GM18517 (cell line): ENCODE measurements around the gene LMAN1.

ENCODE experiments used
- ATAC-seq: cut with Tn5 transposase; IDR thresholded peaks from one replicate; pipeline ENCODE4 v1.9.1; 2021; ENCODE audit warnings: mild to moderate bottlenecking, moderate library complexity; ENCODE audit not compliant: unreplicated experiment

Gene LMAN1

GRCh38 chr18:59305295-59305694 is 53.8 kb downstream of the LMAN1 start:
- no peak for ATAC-seq

GRCh38 chr18:59303656-59304195 is 55.3 kb downstream of the LMAN1 start:
- ATAC-seq, result no peak

GRCh38 chr18:59303006-59303405 is 56.1 kb downstream of the LMAN1 start:
- ATAC-seq, result no peak

DNA sequence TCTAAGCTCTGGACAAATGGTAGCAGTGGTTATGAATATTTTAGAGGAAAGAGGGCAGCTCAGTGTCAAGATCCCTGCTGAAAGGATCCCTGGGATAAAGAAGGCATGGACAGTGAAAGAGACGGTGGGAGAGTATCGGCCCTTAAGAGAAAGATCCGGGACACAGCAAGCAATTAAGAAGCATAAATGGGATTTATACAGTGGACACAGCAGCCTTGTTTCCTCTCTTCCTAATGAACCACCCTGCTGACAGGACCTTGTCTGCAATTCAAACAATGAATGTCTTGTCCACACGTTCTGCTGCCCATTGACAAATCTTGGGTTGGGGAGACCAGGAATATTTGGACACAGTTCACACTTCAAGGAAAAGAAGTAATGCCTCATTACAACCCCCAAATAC is 57.1 kb downstream of the LMAN1 start:
- no peak for ATAC-seq

GRCh38 chr18:59300676-59301285 is 58.3 kb downstream of the LMAN1 start:
- ATAC-seq, result no peak

- ATAC-seq, result no peak
Observed at GRCh38 chr18:59298871-59299270, 60.2 kb downstream of the LMAN1 start.

DNA sequence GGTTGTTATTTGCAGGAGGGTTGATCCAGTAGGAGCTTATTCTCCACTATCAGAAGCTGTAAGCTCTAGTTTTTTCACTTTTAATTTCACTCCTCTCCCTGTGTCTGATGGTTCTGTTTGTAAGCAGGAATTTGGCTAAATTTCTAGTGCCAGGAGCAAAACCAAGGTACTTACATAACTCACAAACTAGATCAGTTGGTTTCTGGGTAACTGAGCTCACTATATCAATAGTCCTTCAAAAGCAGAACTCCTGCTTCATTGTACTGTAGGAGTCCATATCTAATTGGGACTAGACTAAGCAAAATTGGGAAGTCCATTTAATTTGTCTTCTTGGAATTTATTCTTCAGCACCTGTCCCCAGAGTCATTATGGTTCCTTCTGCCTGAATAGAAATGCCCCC is 65.7 kb downstream of the LMAN1 start:
- ATAC-seq, result no peak

DNA sequence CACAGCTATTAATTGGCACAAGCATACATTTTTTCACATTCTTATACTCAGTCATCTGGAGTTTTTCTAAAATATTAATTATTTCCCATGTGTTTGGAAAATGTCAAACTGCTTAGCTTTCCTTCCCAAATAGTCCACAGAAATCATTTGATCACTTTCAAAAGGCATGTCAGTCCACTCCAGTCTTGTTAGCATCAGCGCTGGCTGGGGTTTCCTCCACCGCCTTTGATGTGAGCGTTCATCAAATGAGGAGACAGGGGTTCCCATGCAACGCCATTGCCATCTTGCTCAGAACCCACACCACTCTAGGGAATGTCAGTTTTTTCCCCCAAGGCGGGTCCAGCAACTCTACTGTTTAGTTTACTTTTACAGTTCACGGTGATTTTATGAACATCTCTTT is 72.7 kb downstream of the LMAN1 start:
- ATAC-seq, result no peak

DNA sequence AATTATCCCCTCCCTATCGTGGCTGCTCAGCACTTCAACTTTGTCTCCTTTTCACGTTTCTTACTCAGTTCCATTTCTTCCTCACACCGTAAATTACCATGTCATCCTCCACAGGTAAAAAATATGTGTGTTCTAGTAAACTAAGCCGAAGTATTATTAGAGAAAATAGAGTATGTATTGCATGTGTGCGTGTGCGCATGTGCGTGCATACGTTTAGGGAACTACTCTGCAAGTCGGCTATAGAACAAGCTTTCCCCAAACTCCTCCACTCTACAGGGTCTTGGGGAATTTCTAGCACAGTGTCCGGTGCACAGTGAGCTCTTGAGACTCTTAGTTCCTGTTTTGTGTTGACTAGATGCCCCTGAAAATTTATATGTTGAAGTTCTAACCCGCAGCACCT is 76.7 kb downstream of the LMAN1 start:
- ATAC-seq, result no peak

DNA sequence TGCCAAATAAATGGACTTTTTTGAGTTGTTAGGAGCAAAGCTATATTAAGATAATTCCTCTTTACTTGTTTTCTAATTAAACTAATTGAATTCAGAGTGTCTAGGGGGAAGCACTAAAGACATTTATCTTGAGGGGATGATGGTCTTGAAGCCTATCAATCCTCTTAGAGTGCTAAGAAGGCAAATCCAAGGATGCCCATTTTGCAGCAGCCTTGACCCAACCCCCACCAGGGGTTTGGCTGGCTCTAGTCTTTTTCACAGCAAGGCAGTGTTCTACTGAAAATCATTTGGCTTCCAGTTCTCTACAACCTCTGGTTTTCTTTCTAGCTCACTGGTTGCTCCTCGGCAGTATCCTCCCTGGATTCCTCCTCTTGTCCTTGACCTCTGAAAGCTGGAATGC is 79.3 kb downstream of the LMAN1 start:
- no peak for ATAC-seq

DNA sequence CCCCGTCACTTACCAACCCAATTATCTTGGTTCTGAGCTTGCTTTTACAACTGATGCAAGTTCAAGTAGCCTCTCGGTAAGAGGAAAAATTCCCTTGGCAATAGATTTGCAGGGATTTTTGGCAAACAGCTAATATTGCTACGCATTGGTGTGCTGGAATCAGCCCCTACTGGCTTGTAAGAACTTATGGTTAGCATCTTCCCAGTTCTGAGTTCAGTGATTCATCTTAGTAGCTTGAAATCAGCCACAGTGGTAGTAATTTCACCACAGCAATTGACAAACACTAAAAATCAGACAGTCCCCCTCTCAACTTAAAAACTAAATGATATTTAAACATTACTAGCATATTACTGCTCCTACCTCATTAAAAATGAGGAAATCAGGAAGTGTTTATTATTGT is 79.9 kb downstream of the LMAN1 start:
- no peak for ATAC-seq

DNA sequence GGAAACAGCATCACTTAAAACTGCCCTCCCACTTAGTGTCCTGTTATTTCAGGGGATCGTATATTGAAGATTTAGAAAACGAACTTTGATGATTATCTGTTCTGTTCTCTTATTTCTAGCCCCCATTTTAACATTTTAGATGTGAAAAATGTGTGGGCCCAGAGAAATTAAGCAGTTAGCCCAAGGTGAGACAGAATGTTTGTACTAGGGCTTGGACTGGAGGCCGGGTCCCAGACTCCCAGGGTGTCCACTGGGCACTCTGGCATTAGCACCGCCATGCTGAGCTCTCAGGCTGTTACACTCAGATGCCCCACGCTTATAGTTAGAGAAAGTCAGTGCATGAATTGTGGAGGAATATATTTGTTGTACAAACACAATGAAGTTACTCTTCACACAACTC is 80.3 kb downstream of the LMAN1 start:
- no peak for ATAC-seq
